GM23338 (cell line): ENCODE results near the gene CYFIP2. TPM values are rescaled to one million over a fixed set of nuclear protein-coding genes. Genes with fewer than 3 reads are reported as not detected.

Experiments
- ATAC-seq: fragments of 200-7000 bp; cut with Tn5 transposase; 3 replicates; pipeline ENCODE4 v1.9.1; 2020
- DNase-seq: peaks from one replicate; pipeline ENCODE4 v3.0.0-alpha.2; 2015; ENCODE audit warnings: low spot score
- H2AFZ ChIP-seq: fragments of 200-600 bp; sonication (generic); 2 replicates; pipeline ENCODE4 v1.8.0; 2016; ENCODE audit warnings: antibody characterized with exemption, mild to moderate bottlenecking, moderate library complexity
- H3F3A ChIP-seq: fragments of 200-600 bp; sonication (generic); replicated peaks from 2 replicates; pipeline ENCODE4 v1.8.0; 2017; ENCODE audit warnings: antibody characterized with exemption, mixed run types, low read depth
- H3K27ac ChIP-seq: fragments of 200-600 bp; sonication (generic); 2 replicates; pipeline ENCODE4 v1.6.1; 2016; ENCODE audit warnings: low read depth
- H3K27me3 ChIP-seq: fragments of 200-600 bp; sonication (generic); 2 replicates; pipeline ENCODE4 v1.8.0; 2016; ENCODE audit warnings: mild to moderate bottlenecking, mixed run types, moderate library complexity; ENCODE audit not compliant: insufficient read depth
- H3K36me3 ChIP-seq: fragments of 200-600 bp; sonication (generic); 2 replicates; pipeline ENCODE4 v1.8.0; 2016; ENCODE audit warnings: mild to moderate bottlenecking; ENCODE audit not compliant: insufficient read depth
- H3K4me1 ChIP-seq: fragments of 200-600 bp; sonication (generic); 2 replicates; pipeline ENCODE4 v1.8.0; 2016; ENCODE audit warnings: mild to moderate bottlenecking, moderate library complexity; ENCODE audit not compliant: insufficient read depth
- H3K4me2 ChIP-seq: fragments of 200-600 bp; sonication (generic); 2 replicates; pipeline ENCODE4 v1.7.1; 2017; ENCODE audit warnings: mixed run types
- H3K4me3 ChIP-seq: fragments of 200-600 bp; sonication (generic); 2 replicates; pipeline ENCODE4 v1.6.1; 2016; ENCODE audit warnings: mixed run types
- H3K79me2 ChIP-seq: fragments of 200-600 bp; sonication (generic); replicated peaks from 2 replicates; pipeline ENCODE4 v1.8.0; 2017; ENCODE audit warnings: mild to moderate bottlenecking; ENCODE audit not compliant: insufficient read depth
- H3K9me2 ChIP-seq: fragments of 200-600 bp; sonication (generic); 2 replicates; pipeline ENCODE4 v1.8.0; 2017; ENCODE audit not compliant: insufficient read depth
- H4K20me1 ChIP-seq: fragments of 200-600 bp; sonication (generic); replicated peaks from 2 replicates; pipeline ENCODE4 v1.8.0; 2017; ENCODE audit warnings: mild to moderate bottlenecking; ENCODE audit not compliant: insufficient read depth
- H3K27ac Mint-ChIP-seq: 2 replicates; pipeline ENCODE4 v1.8.0; 2020; ENCODE audit warnings: inconsistent platforms, mild to moderate bottlenecking, moderate library complexity, mixed read lengths
- H3K27me3 Mint-ChIP-seq: 3 replicates; pipeline ENCODE4 v1.8.0; 2022; ENCODE audit warnings: low read depth, mild to moderate bottlenecking, moderate library complexity, mixed read lengths, inconsistent platforms; ENCODE audit not compliant: insufficient read depth, poor library complexity
- H3K36me3 Mint-ChIP-seq: 3 replicates; pipeline ENCODE4 v1.8.0; 2021; ENCODE audit warnings: low read depth, mild to moderate bottlenecking, inconsistent platforms, moderate library complexity, mixed read lengths
- H3K4me1 Mint-ChIP-seq: 3 replicates; pipeline ENCODE4 v1.8.0; 2020; ENCODE audit warnings: mild to moderate bottlenecking, inconsistent platforms, mixed read lengths
- H3K4me3 Mint-ChIP-seq: 3 replicates; pipeline ENCODE4 v1.8.0; 2021; ENCODE audit warnings: moderate library complexity, mild to moderate bottlenecking, inconsistent platforms, mixed read lengths
- H3K9me3 Mint-ChIP-seq: 3 replicates; pipeline ENCODE4 v1.8.0; 2020; ENCODE audit warnings: moderate library complexity, mild to moderate bottlenecking, inconsistent platforms, mixed read lengths
- CTCF ChIP-seq, 2 experiments: fragments of 200-600 bp in 1 of 2; sonication (generic) in 1 of 2; conservative IDR thresholded peaks; 2 replicates each; pipeline versions ENCODE4 v1.5.1 to v1.6.1; 2016 to 2017; ENCODE audit warnings: antibody characterized with exemption in 2 of 2, low read depth in 2 of 2, mild to moderate bottlenecking in 2 of 2, moderate library complexity in 1 of 2
- JUNB ChIP-seq: IDR thresholded peaks from one replicate; pipeline ENCODE4 v1.6.1; 2016; ENCODE audit warnings: antibody characterized with exemption; ENCODE audit not compliant: unreplicated experiment
- NANOG ChIP-seq: IDR thresholded peaks from 2 replicates; pipeline ENCODE4 v1.6.1; 2016; ENCODE audit warnings: antibody characterized with exemption, borderline replicate concordance
- ZNF331 ChIP-seq: fragments of 250-450 bp; sonication (Bioruptor Pico); IDR thresholded peaks from 2 replicates; pipeline ENCODE4 v1.5.0; 2020; ENCODE audit warnings: low read depth, mild to moderate bottlenecking, moderate library complexity
- polyA plus RNA-seq: library from polyadenylated mRNA; unstranded; fragments of >200 nt; fragmentation: Nextera tagmentation; extraction: Ambion mirVana; gene quantifications from 2 replicates; pipeline ENCODE4 v1.2.1, GENCODE V29; 2016
- total RNA-seq: library from RNA; depleted of rRNA; stranded (reverse); fragments of >200 nt; shearing (Covaris generic); gene quantifications from 2 replicates; pipeline ENCODE4 v1.2.3, GENCODE V29; 2014
- TF ChIP-seq, protein P1 (sequence below): IDR thresholded peaks from 2 replicates; pipeline ENCODE4 v1.6.1; 2016; ENCODE audit warnings: antibody characterized with exemption
- TF ChIP-seq, protein P2 (sequence below): fragments of 250-450 bp; sonication (Bioruptor Pico); IDR thresholded peaks from 2 replicates; pipeline ENCODE4 v1.5.0; 2020; ENCODE audit warnings: mild to moderate bottlenecking, moderate library complexity

Gene CYFIP2
- total and polyA plus RNA-seq, 2 experiments from 2014 or later, result 54.1 to 98.4 TPM

DNA sequence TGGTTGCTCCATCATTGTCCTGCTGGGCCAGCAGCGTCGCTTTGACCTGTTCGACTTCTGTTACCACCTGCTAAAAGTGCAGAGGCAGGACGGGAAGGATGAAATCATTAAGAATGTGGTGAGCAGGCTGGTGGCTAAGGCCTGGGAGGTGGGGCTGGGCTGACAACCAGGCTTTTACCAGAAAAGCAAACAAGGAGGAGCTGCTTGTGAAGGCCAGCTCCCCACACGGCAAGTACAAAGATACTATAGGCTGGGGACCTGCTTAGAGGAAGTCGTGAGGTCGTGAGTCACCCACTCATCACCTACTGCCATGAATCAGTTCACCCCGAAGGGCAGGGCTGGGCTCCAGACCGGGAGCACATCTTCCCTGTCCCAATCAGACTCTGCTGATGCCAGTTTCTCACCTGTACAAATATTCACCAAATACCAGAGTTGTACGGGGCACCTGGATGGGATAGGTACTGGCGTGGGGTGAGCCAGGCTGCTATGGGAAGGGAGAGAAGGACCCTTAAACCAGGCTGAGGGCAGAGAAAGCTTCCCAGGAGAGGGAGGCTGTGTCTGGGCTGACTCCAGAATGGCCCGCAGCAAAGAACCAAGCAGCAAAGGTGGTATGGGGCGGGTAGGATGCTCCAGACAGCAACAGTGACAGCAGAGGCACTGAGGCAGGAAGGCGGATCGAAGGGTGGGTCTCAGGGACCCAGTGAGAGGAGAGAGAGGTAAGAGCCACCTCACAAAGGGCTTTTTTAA lies 124.8 kb downstream of the CYFIP2 start:
- Mint-ChIP-seq H3K27me3 (no peaks in the 10 kb centered on the region), H3K36me3 (peaks cover 29% of the 10 kb centered on the region), H3K4me1 (peaks cover 2% of the 10 kb centered on the region), H3K4me3 (no peak overlapping the region), H3K9me3 (no peaks in the 10 kb centered on the region), H3K27ac (no peak overlapping the region)
- no peaks in the 10 kb centered on the region for H3K36me3 ChIP-seq
- H3K27ac ChIP-seq, result no peak overlapping the region
- no peaks in the 10 kb centered on the region for H3K27me3 ChIP-seq
- no peaks in the 10 kb centered on the region for H3K4me1 ChIP-seq
- no peaks in the 10 kb centered on the region for H3K79me2 ChIP-seq
- ATAC-seq (no peak), DNase-seq (no peak)
- no peak overlapping the region for H2AFZ ChIP-seq
- TF ChIP-seq CTCF (conservative IDR thresholded peaks at IDR 0.05; ENCODE audit: low read depth in 2 of 2) (no peak), ZNF331 (CRISPR knock-in tag) (no peak), NANOG (no peak), JUNB (no peak)
- TF ChIP-seq, protein P1, sequence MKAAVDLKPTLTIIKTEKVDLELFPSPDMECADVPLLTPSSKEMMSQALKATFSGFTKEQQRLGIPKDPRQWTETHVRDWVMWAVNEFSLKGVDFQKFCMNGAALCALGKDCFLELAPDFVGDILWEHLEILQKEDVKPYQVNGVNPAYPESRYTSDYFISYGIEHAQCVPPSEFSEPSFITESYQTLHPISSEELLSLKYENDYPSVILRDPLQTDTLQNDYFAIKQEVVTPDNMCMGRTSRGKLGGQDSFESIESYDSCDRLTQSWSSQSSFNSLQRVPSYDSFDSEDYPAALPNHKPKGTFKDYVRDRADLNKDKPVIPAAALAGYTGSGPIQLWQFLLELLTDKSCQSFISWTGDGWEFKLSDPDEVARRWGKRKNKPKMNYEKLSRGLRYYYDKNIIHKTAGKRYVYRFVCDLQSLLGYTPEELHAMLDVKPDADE, result no peak
- TF ChIP-seq, protein P2, sequence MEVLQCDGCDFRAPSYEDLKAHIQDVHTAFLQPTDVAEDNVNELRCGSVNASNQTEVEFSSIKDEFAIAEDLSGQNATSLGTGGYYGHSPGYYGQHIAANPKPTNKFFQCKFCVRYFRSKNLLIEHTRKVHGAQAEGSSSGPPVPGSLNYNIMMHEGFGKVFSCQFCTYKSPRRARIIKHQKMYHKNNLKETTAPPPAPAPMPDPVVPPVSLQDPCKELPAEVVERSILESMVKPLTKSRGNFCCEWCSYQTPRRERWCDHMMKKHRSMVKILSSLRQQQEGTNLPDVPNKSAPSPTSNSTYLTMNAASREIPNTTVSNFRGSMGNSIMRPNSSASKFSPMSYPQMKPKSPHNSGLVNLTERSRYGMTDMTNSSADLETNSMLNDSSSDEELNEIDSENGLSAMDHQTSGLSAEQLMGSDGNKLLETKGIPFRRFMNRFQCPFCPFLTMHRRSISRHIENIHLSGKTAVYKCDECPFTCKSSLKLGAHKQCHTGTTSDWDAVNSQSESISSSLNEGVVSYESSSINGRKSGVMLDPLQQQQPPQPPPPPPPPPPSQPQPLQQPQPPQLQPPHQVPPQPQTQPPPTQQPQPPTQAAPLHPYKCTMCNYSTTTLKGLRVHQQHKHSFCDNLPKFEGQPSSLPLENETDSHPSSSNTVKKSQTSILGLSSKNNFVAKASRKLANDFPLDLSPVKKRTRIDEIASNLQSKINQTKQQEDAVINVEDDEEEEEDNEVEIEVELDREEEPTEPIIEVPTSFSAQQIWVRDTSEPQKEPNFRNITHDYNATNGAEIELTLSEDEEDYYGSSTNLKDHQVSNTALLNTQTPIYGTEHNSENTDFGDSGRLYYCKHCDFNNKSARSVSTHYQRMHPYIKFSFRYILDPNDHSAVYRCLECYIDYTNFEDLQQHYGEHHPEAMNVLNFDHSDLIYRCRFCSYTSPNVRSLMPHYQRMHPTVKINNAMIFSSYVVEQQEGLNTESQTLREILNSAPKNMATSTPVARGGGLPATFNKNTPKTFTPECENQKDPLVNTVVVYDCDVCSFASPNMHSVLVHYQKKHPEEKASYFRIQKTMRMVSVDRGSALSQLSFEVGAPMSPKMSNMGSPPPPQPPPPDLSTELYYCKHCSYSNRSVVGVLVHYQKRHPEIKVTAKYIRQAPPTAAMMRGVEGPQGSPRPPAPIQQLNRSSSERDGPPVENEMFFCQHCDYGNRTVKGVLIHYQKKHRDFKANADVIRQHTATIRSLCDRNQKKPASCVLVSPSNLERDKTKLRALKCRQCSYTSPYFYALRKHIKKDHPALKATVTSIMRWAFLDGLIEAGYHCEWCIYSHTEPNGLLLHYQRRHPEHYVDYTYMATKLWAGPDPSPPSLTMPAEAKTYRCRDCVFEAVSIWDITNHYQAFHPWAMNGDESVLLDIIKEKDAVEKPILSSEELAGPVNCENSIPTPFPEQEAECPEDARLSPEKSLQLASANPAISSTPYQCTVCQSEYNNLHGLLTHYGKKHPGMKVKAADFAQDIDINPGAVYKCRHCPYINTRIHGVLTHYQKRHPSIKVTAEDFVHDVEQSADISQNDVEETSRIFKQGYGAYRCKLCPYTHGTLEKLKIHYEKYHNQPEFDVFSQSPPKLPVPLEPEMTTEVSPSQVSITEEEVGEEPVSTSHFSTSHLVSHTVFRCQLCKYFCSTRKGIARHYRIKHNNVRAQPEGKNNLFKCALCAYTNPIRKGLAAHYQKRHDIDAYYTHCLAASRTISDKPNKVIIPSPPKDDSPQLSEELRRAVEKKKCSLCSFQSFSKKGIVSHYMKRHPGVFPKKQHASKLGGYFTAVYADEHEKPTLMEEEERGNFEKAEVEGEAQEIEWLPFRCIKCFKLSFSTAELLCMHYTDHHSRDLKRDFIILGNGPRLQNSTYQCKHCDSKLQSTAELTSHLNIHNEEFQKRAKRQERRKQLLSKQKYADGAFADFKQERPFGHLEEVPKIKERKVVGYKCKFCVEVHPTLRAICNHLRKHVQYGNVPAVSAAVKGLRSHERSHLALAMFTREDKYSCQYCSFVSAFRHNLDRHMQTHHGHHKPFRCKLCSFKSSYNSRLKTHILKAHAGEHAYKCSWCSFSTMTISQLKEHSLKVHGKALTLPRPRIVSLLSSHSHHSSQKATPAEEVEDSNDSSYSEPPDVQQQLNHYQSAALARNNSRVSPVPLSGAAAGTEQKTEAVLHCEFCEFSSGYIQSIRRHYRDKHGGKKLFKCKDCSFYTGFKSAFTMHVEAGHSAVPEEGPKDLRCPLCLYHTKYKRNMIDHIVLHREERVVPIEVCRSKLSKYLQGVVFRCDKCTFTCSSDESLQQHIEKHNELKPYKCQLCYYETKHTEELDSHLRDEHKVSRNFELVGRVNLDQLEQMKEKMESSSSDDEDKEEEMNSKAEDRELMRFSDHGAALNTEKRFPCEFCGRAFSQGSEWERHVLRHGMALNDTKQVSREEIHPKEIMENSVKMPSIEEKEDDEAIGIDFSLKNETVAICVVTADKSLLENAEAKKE (CRISPR knock-in tag), result no peak
- H3F3A ChIP-seq, result no peaks in the 10 kb centered on the region
- H3K9me2 ChIP-seq, result peaks cover 2% of the 10 kb centered on the region
- H3K4me2 ChIP-seq, result no peak overlapping the region
- H4K20me1 ChIP-seq, result no peaks in the 10 kb centered on the region
- no peak overlapping the region for H3K4me3 ChIP-seq
